HG03571 (cell line): ENCODE measurements around the gene PSMG2.

Experiments used
- ATAC-seq: cut with Tn5 transposase; IDR thresholded peaks from one replicate; pipeline ENCODE4 v1.9.1; 2021; ENCODE audit not compliant: unreplicated experiment

Gene PSMG2

GRCh38 chr18:12702221-12703095, at the start of gene PSMG2, which contains the start of gene CEP76:
PSMG2 (plus strand) TSS chr18:12703042; CDS start chr18:12703108, 66 bp downstream.
CEP76 (minus strand) TSS chr18:12702723; CDS start chr18:12702548, 175 bp downstream.
- ATAC-seq = peak; percentile 77

GRCh38 chr18:12654971-12655370, 47.9 kb upstream of the PSMG2 start:
- no peak for ATAC-seq

GRCh38 chr18:12656605-12656937, 46.3 kb upstream of the PSMG2 start:
- no peak for ATAC-seq

GRCh38 chr18:12656938-12657683, 45.7 kb upstream of the PSMG2 start:
- ATAC-seq = peak; percentile 37

- peak; percentile 69 for ATAC-seq
These were observed 45.0 kb upstream of the PSMG2 start, which contains the start of gene SPIRE1 for GRCh38 chr18:12657684-12658425. SPIRE1 (minus strand) TSS chr18:12658107; CDS start chr18:12657866, 241 bp downstream.

GRCh38 chr18:12658426-12659138, 44.3 kb upstream of the PSMG2 start:
- peak; percentile 22 for ATAC-seq

- no peak for ATAC-seq
These were observed 42.8 kb upstream of the PSMG2 start for GRCh38 chr18:12659904-12660605.

GRCh38 chr18:12668041-12668440, 34.8 kb upstream of the PSMG2 start:
- ATAC-seq = no peak

GRCh38 chr18:12679183-12679786, 23.6 kb upstream of the PSMG2 start:
- no peak for ATAC-seq

- ATAC-seq = no peak
These were observed 16.7 kb upstream of the PSMG2 start for GRCh38 chr18:12686100-12686499.

- no peak for ATAC-seq
These were observed 13.5 kb upstream of the PSMG2 start for GRCh38 chr18:12689256-12689850.

- no peak for ATAC-seq
These were observed 10.6 kb upstream of the PSMG2 start for GRCh38 chr18:12692206-12692605.

- no peak for ATAC-seq
These were observed 8.8 kb upstream of the PSMG2 start for GRCh38 chr18:12694032-12694431.

- ATAC-seq = no peak
These were observed 3.1 kb upstream of the PSMG2 start for GRCh38 chr18:12699747-12700146.

GRCh38 chr18:12701161-12701560, 1.7 kb upstream of the PSMG2 start:
- ATAC-seq = no peak

GRCh38 chr18:12703096-12703567, 290 bp downstream of the PSMG2 start:
- ATAC-seq = no peak

GRCh38 chr18:12703664-12704063, 822 bp downstream of the PSMG2 start:
- no peak for ATAC-seq

GRCh38 chr18:12711446-12711845, 8.6 kb downstream of the PSMG2 start:
- no peak for ATAC-seq
